Measurements from ENCODE around the gene LGALS8. TPM values are rescaled to one million over a fixed set of nuclear protein-coding genes. Genes with fewer than 3 reads are reported as not detected.
"Not testable (repeated sequence)": the region's sequence is repeated elsewhere in the genome, so short reads cannot be mapped to it uniquely, and the experiment has no call there.

Gene LGALS8
- total RNA-seq, 1 experiment from 2014 or later = 47.7 TPM

DNA sequence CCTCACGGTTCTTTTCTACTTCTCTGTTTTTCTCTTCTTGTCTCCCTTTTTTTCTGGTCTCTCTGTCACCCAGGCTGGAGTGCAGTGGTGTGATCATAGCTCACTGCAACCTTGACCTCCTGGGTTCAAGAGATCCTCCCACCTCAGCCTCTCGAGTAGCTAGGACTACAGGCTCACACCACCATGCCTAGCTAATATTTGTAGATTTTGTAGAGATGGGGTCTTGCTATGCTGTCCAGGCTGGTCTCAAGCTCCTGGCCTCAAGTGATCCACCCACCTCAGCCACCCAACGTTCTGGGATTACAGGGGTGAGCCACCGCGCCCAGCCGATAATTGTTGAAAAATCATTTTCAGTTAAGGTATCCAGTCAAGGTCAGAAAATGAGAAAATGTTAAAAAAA is 25.9 kb upstream of the LGALS8 start:
- Histone ChIP-seq H3K4me3 (no peak overlapping the region), H3K9me3 (replicated peaks) (no peaks in the 10 kb centered on the region), H3K4me1 (replicated peaks) (peaks cover 23% of the 10 kb centered on the region), H3K27me3 (replicated peaks) (no peaks in the 10 kb centered on the region), H3K27ac (no peak overlapping the region), H3K36me3 (no peaks in the 10 kb centered on the region)
- no peak for DNase-seq (ENCODE audit: low read depth in 1 of 2, low spot score in 2 of 2)

DNA sequence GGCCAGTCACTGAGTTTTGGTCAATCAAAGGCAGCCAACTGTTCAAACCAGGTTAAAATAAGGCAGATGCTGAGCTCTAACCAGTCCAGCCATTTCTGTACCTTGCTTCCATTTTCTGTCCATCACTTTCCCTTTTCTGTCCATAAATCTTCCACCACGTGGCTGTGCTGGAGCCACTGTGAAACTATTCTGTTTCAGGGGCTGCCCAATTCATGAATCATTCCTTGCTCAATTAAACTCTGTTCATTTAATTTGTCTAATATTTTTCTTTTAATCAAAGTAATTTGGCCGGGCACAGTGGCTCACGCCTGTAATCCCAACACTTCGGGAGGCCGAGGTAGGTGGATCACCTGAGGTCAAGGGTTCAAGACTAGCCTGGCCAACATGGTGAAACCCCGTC is 22.7 kb upstream of the LGALS8 start:
- Histone ChIP-seq H3K4me3 (no peak overlapping the region), H3K36me3 (no peaks in the 10 kb centered on the region), H3K27ac (no peak overlapping the region), H3K4me1 (replicated peaks) (peaks cover 24% of the 10 kb centered on the region), H3K27me3 (replicated peaks) (no peaks in the 10 kb centered on the region), H3K9me3 (replicated peaks) (no peaks in the 10 kb centered on the region)
- no peak for DNase-seq (ENCODE audit: low read depth in 1 of 2, low spot score in 2 of 2)

DNA sequence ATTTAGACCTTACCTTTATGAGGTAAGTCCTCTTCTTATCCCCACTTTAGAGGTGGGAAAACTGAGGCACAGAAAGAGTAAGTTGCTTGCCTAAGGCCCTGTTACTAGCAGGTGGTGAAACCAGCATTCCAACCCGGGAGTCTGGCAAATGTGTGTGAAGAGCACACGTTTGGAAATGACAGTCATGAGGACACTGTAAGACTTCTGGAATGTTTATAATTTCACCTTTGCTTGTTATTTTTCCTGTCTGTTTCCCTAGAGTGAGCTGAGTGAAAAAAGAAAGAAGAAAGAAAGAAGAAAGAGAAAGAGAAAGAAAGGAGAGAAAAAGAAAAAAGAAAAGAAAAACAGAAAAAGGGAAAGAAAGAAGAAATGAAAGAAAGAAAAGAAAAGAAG is 21.2 kb upstream of the LGALS8 start:
- DNase-seq (ENCODE audit: low read depth in 1 of 2, low spot score in 2 of 2) = peak; percentile 74 to 75
- no peaks in the 10 kb centered on the region for H3K9me3 ChIP-seq (replicated peaks)
- no peaks in the 10 kb centered on the region for H3K27me3 ChIP-seq (replicated peaks)
- H3K4me1 ChIP-seq (replicated peaks) = peaks cover 27% of the 10 kb centered on the region
- H3K27ac ChIP-seq = peak overlapping the region; percentile 87
- H3K36me3 ChIP-seq = no peaks in the 10 kb centered on the region
- no peak overlapping the region for H3K4me3 ChIP-seq

DNA sequence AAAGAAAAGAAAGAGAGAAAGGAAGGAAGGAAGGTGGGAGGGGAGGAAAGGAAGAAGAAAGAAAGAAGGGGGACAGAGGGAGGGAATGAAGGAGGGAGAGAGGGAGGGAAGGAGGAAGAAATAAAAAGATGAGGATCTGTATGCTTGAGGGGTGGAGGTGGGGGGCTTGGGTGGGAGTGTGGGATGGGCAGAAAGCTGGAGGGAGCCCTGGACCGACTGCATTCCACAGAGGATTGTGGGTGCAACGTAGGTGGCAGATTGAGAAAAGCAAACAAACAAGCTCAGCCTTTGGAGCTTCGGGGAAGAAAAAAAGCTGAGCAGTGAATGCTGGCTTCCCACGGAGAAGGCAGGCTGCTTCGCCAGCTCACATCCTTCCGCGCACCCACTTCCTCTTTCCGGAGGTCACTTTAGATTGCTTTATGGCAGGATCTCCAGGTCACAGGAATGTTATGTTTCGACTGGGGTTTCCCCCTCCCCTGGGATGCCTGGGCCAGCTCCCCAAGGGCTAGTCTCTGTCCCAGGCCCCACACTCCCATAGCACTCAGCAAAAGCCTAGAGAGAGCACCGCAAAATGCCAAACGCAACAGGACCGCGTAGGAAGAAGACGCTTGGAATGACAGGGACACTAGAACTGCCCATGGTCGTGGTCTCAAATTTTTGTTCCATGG is 20.7 kb upstream of the LGALS8 start:
- Histone ChIP-seq H3K27ac (peak overlapping the region; percentile 87), H3K4me1 (replicated peaks) (peaks cover 31% of the 10 kb centered on the region), H3K9me3 (replicated peaks) (no peaks in the 10 kb centered on the region), H3K36me3 (no peaks in the 10 kb centered on the region), H3K27me3 (replicated peaks) (no peaks in the 10 kb centered on the region), H3K4me3 (peak overlapping the region; percentile 8)
- DNase-seq (ENCODE audit: low read depth in 1 of 2, low spot score in 2 of 2) = peak; percentile 95 to 96

DNA sequence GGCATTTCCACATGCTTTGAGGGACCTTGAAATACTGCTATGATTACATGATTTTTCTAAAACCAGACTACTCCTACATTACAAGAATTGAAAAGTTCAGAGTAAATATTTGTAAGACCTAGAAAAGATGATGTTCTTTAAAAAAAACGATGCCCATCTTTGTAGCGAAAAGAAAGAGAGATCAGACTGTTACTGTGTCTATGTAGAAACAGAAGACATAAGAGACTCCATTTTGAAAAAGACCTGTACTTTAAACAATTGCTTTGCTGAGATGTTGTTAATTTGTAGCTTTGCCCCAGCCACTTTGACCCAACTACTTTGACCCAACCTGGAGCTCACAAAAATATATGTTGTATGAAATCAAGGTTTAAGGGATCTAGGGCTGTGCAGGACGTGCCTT is 19.4 kb upstream of the LGALS8 start:
- H3K36me3 ChIP-seq; H3K27me3 ChIP-seq (replicated peaks); H3K4me3 ChIP-seq; H3K9me3 ChIP-seq (replicated peaks); H3K27ac ChIP-seq; DNase-seq (ENCODE audit: low read depth in 1 of 2, low spot score in 2 of 2): not testable (repeated sequence)
- peaks cover 31% of the 10 kb centered on the region for H3K4me1 ChIP-seq (replicated peaks)

DNA sequence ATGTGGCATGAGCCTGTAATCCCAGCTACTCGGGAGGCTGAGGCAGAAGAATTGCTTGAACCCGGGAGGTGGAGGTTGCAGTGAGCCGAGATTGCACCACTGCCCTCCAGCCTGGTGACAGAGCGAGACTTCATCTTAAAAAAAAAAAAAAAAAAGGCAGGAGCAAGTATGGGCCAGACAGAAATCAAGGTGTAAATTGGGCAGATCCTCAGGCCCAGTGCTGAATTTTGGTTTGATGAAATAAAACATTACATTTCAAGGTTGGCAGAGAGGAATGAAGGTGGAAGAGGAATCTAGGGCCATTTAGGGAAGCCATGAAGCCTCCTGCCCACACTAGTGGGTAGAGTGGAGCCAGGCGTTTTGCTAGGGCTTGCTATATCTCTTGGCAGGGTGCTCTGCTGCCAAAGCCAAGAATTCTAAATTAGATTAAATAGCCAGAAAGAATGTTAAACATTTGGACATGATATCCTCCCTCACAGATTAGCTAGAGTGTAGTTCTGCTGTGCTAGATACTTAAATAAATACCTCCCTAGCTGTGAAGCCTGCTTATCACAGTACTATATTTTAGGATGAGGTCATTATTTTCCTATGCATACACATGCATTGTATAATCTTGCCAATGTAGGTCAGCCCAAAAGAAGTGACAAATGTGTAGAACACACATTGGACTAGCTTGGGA is 16.6 kb upstream of the LGALS8 start:
- DNase-seq (ENCODE audit: low read depth in 1 of 2, low spot score in 2 of 2) = peak in 1 of 2 experiments; percentile 65
- Histone ChIP-seq H3K27me3 (replicated peaks) (no peaks in the 10 kb centered on the region), H3K27ac (no peak overlapping the region), H3K4me3 (no peak overlapping the region), H3K36me3 (no peaks in the 10 kb centered on the region), H3K4me1 (replicated peaks) (peaks cover 27% of the 10 kb centered on the region), H3K9me3 (replicated peaks) (no peaks in the 10 kb centered on the region)

DNA sequence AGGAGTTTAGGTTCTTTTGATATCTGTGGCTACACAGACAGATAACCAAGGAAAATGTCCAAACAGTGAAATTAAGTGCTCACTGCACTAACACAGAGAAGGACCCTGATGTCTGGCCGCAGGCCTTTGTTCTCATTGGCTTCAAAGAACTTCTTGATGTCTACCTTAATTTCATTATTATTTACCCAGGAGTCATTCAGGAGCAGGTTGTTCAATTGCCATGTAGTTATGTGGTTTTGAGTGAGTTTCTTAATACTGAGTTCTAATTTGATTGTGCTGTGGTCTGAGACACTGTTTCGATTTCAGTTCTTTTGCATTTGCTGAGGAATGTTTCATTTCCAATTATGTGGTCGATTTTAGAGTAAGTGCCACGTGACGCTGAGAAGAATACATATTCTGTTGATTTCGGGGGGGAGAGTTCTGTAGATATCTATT is 15.2 kb upstream of the LGALS8 start:
- H3K27me3 ChIP-seq (replicated peaks) = no peaks in the 10 kb centered on the region
- H3K36me3 ChIP-seq = no peaks in the 10 kb centered on the region

DNA sequence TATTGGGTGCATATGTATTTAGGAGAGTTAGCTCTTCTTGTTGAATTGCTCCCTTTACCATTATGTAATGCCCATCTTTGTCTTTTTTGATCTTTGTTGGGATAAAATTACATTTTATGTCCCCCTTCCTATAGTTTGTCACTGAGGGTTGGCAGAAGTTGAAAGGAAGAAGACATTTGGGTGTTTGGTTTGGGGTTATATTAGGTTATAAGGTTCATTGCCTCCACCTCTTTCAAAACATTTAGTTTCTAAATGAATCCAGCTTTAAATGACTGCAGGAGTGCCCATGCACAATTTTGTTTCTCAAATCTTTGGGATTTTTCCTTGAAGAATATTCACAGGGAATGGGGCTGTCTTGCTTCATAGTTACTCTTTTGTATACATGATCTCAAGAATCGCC is 14.6 kb upstream of the LGALS8 start:
- no peak overlapping the region for H3K4me3 ChIP-seq
- H3K9me3 ChIP-seq (replicated peaks) = no peaks in the 10 kb centered on the region
- no peak for DNase-seq (ENCODE audit: low read depth in 1 of 2, low spot score in 2 of 2)
- peaks cover 14% of the 10 kb centered on the region for H3K4me1 ChIP-seq (replicated peaks)
- H3K27ac ChIP-seq = no peak overlapping the region
- H3K27me3 ChIP-seq (replicated peaks) = no peaks in the 10 kb centered on the region
- H3K36me3 ChIP-seq = no peaks in the 10 kb centered on the region

More for the DNA sequence above, 15.2 kb upstream of the LGALS8 start:
- Histone ChIP-seq H3K4me3 (no peak overlapping the region), H3K9me3 (replicated peaks) (no peaks in the 10 kb centered on the region), H3K27ac (no peak overlapping the region), H3K4me1 (replicated peaks) (peaks cover 16% of the 10 kb centered on the region)
- no peak for DNase-seq (ENCODE audit: low read depth in 1 of 2, low spot score in 2 of 2)

DNA sequence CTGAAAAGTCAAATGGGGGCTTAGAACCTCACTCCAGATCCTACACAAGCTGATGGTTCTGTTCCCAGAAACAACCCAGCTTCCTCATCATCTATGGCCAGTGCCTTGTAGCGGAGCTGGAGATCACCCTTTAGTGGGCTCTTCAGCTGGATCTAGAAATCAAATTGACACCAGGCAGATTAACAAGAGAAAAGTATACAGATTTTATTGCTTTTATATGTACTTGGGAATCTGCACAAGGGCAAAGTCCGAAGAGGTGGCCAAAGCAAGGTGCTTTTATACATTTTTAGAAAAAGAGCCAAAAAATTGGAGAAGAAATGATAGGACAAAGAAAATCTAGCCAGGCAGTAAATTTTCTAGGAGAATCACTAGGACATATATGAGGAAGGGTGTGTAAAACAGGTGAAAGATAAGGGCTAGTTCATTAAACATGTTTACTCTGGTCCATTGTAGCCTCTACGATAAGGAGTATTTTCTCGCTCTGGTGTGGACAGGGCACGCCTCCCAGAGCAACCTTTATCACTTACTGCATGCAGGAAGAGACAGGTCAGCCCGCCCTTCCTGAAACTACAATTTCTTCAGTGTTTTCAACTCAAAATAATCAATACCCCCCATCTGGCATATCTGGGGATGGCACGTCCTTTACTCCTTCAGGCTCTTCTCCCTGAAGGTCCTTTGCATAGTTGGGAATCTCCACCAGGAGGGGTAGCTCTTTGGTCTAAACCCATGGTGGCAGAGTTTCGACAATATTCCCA is 14.0 kb upstream of the LGALS8 start:
- no peak for DNase-seq (ENCODE audit: low read depth in 1 of 2, low spot score in 2 of 2)
- Histone ChIP-seq H3K27ac (no peak overlapping the region), H3K36me3 (no peaks in the 10 kb centered on the region), H3K4me3 (no peak overlapping the region), H3K4me1 (replicated peaks) (peaks cover 14% of the 10 kb centered on the region), H3K27me3 (replicated peaks) (no peaks in the 10 kb centered on the region), H3K9me3 (replicated peaks) (no peaks in the 10 kb centered on the region)

DNA sequence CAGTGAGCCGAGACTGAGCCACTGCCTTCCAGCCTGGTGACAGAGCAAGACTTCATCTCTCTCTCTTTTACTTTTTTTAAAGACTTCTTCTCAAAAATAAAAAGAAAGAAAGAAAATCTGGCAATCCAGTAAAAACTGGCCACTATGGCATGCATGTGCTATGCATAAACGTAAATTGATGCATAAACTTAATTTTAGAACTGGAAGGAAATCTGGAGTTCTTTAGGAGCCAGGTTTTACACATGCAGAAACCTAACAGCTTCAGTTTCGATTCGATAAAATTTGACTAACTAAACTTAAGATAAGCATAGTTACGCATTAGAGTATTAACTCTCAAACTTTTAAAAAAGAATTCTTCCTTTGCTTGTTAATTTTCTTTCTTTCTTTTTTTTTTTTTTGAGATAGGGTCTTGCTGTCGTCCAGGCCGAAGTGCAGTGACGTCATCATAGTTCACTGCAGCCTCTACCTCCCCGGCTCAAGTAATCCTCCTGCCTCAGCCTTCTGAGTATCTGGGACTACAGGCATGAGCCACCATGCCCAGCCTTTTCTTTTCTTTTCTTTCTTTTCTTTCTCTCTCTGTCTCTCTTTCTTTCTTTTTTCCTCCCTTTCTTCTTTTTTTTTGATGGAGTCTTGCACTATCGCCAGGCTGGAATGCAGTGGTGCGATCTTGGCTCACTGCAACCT is 11.9 kb upstream of the LGALS8 start:
- Histone ChIP-seq H3K36me3 (no peaks in the 10 kb centered on the region), H3K9me3 (replicated peaks) (no peaks in the 10 kb centered on the region), H3K27ac (no peak overlapping the region), H3K4me3 (no peak overlapping the region), H3K4me1 (replicated peaks) (peaks cover 19% of the 10 kb centered on the region), H3K27me3 (replicated peaks) (no peaks in the 10 kb centered on the region)
- no peak for DNase-seq (ENCODE audit: low read depth in 1 of 2, low spot score in 2 of 2)

DNA sequence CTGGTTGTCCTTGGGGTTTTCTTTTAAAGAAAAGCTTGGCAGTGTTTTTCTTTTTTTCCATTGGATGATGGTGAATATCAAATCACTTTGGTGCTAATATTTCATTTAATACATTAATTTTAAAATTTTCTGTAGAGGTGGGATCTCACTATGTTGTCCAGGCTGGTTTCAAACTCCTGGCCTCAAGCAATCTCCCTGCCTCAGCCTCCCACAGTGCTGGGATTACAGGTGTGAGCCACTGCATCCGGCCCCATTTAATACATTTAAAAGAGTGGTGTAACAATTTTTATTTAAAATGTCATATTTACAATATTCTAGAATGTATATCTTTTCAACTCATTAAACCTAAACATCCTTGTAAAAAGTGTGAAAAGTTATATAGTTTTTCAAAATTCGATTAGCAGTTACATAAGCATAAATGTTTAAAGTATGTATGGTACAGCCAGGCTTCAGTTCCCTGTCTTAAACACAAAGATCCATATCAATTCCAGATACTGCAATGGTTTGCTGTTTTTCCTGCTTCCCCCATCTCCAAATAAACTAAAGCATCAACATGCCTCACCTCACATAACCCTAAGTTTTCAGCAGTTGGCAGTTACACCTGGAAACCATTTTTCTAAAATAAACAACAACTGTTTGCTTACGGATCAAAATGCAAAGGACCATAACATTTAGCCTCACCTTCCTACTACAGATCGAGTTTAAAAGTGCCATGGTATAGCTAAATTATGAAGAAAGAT is 8.9 kb upstream of the LGALS8 start:
- Histone ChIP-seq H3K36me3 (no peaks in the 10 kb centered on the region), H3K4me1 (replicated peaks) (peaks cover 22% of the 10 kb centered on the region), H3K4me3 (no peak overlapping the region), H3K27ac (no peak overlapping the region), H3K27me3 (replicated peaks) (no peaks in the 10 kb centered on the region), H3K9me3 (replicated peaks) (no peaks in the 10 kb centered on the region)
- no peak for DNase-seq (ENCODE audit: low read depth in 1 of 2, low spot score in 2 of 2)

DNA sequence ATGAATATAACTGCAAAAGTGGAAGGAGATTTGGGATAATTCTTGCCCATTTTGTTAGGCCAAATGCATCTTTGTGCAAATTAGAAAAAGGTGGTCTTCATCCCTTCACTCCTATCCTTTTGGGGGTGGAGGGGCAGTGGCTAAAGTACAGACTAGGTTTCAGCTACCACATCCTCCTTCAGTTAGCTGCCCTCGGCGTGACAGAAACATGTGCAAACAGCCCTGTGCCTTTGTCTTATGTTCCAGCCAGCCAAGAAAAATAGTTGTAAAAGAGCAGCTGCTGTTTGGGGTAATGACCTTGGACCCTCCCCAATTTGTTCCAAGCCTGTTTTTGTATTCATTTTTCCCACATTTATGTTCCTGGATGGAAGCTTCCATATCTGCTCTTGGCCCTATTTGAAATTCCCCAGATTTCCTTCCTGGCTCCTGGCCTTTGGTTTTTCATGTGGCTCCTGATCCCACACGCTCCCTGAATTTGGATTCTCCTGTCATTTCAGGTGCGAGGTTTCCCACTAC is 8.3 kb upstream of the LGALS8 start:
- H3K27ac ChIP-seq = no peak overlapping the region
- no peak for DNase-seq (ENCODE audit: low read depth in 1 of 2, low spot score in 2 of 2)
- no peaks in the 10 kb centered on the region for H3K36me3 ChIP-seq
- no peak overlapping the region for H3K4me3 ChIP-seq
- peaks cover 22% of the 10 kb centered on the region for H3K4me1 ChIP-seq (replicated peaks)
- H3K9me3 ChIP-seq (replicated peaks) = no peaks in the 10 kb centered on the region
- H3K27me3 ChIP-seq (replicated peaks) = no peaks in the 10 kb centered on the region
